HG02943 (cell line): ENCODE results near the gene DRC1.

Source experiments
- ATAC-seq: cut with Tn5 transposase; IDR thresholded peaks from one replicate; pipeline ENCODE4 v1.9.1; 2021; ENCODE audit warnings: mild to moderate bottlenecking, low read depth, moderate library complexity; ENCODE audit not compliant: unreplicated experiment

DRC1 gene

GRCh38 chr2:26396734-26397298 lies 4.9 kb upstream of the DRC1 start:
- ATAC-seq = no peak

- ATAC-seq = no peak
These were observed 1.8 kb upstream of the DRC1 start for GRCh38 chr2:26399771-26400376.

GRCh38 chr2:26400723-26401122 lies 997 bp upstream of the DRC1 start:
- no peak for ATAC-seq

- no peak for ATAC-seq
These were observed 5.8 kb downstream of the DRC1 start for GRCh38 chr2:26407526-26407925.

- ATAC-seq = no peak
These were observed 8.1 kb downstream of the DRC1 start for GRCh38 chr2:26409785-26410184.

- ATAC-seq = no peak
These were observed 9.1 kb downstream of the DRC1 start for GRCh38 chr2:26410764-26411243.

- ATAC-seq = no peak
These were observed 9.7 kb downstream of the DRC1 start for GRCh38 chr2:26411419-26411818.

- ATAC-seq = no peak
These were observed 10.5 kb downstream of the DRC1 start for GRCh38 chr2:26412091-26412673.

- no peak for ATAC-seq
These were observed 12.6 kb downstream of the DRC1 start for GRCh38 chr2:26414311-26414710.

- ATAC-seq = no peak
These were observed 20.2 kb downstream of the DRC1 start for GRCh38 chr2:26421961-26422360.

- no peak for ATAC-seq
These were observed 21.4 kb downstream of the DRC1 start for GRCh38 chr2:26422947-26423629.

GRCh38 chr2:26423750-26424149 lies 22.0 kb downstream of the DRC1 start:
- no peak for ATAC-seq

GRCh38 chr2:26424221-26424620 lies 22.5 kb downstream of the DRC1 start:
- ATAC-seq = no peak

- ATAC-seq = no peak
These were observed 27.1 kb downstream of the DRC1 start for GRCh38 chr2:26428846-26429245.

- no peak for ATAC-seq
These were observed 28.3 kb downstream of the DRC1 start for GRCh38 chr2:26429779-26430578.

- no peak for ATAC-seq
These were observed 29.1 kb downstream of the DRC1 start for GRCh38 chr2:26430826-26431225.

- ATAC-seq = no peak
These were observed 30.6 kb downstream of the DRC1 start for GRCh38 chr2:26432363-26432762.

- no peak for ATAC-seq
These were observed 31.1 kb downstream of the DRC1 start for GRCh38 chr2:26432859-26433258.

- no peak for ATAC-seq
These were observed 33.4 kb downstream of the DRC1 start for GRCh38 chr2:26435106-26435505.

- ATAC-seq = no peak
These were observed 36.8 kb downstream of the DRC1 start for GRCh38 chr2:26438526-26438925.

GRCh38 chr2:26438926-26439325 lies 37.2 kb downstream of the DRC1 start:
- no peak for ATAC-seq
